GM13976 (cell line): ENCODE data around the gene IRF9.

Source experiments
- DNase-seq: peaks from one replicate; pipeline ENCODE4 v3.0.0; 2012; ENCODE audit warnings: low spot score
- CTCF ChIP-seq: IDR thresholded peaks from 2 replicates; pipeline ENCODE4 v1.5.1; 2012; ENCODE audit warnings: borderline replicate concordance, mild to moderate bottlenecking; ENCODE audit not compliant: insufficient read depth; ENCODE audit errors: extremely low read depth, missing control alignments, control extremely low read depth
- in situ Hi-C: fragments of 300-500 bp; cut with MboI; formaldehyde crosslinking; loops from one replicate; pipeline ENCODE4 v1.12.0; 2022; ENCODE audit warnings: low sequenced_read_pairs, mixed read lengths, inconsistent platforms; ENCODE audit not compliant: unreplicated experiment

Gene IRF9

GRCh38 chr14:24176599-24176998 lies 15.5 kb downstream of the IRF9 start:
- no peak for TF ChIP-seq CTCF
- in situ Hi-C loops: no loop called here
- no peak for DNase-seq

DNA sequence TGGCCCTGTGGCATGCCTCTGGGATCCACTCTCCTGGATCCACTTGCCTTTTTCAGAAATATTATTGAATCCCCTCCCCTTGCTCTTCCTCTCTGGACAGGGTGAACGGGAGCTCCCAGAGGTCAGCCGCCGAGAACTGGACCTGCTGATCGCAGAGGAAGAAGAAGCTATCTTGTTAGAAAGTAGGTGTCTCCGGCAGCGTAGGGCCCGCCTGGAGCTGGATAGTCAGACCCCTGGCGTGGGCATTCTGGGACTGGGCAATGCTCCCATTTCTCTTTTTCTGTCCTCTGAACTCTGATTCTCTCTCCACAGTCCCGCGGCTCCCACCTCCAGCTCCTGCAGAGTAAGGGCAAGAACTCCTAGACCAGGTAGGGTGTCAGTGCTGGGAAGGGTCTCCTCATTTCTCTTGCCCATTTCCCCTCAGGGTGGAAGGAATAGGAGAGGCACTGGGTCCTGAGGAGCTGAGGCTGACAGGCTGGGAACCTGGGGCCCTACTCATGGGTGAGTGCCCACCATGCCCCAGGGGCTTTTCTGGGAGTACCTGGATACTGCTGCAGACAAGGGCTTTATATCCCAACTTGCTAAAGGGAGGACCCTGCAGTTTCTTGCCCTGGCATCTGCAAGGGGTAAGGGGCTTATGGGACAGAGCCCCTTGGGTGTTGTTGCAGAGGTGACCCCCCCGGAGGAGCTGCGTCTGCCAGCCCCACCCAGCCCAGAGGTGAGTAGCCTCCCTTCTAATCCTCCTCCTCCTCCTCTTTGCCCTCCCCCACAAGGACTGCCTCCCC lies 16.2 kb downstream of the IRF9 start:
- TF ChIP-seq CTCF: no peak
- DNase-seq: no peak
- in situ Hi-C loops: no loop called here

- in situ Hi-C loops: no loop called here
- no peak for TF ChIP-seq CTCF
- no peak for DNase-seq
Measured at GRCh38 chr14:24177891-24178290, 16.8 kb downstream of the IRF9 start.

GRCh38 chr14:24178399-24179178 lies 17.5 kb downstream of the IRF9 start:
- no peak for DNase-seq
- in situ Hi-C loops: no loop called here
- TF ChIP-seq CTCF: no peak

DNA sequence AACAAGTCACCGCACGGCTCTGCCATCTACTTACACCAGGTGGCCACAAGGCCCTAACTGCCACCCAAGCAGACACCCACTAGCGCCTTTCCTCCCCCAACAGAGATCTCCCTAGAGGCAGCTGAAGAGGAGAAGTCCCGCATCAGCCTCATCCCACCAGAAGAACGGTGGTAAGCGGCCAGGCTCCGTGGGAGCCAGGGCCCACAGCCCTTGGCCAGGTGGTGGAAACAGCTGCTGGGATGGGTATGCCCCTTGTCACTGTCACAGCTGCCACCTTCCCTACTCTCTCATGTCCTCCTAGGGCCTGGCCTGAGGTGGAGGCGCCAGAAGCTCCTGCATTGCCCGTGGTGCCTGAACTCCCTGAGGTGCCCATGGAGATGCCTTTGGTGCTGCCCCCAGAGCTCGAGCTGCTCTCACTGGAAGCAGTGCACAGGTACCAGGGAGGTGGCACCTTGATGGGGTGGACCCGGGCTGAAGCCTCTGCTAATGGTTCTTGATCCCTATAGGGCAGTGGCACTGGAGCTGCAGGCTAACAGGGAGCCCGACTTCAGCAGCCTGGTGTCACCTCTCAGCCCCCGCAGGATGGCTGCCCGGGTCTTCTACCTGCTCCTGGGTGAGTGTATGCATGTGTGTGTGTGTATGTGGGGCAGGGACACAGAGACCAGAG lies 18.4 kb downstream of the IRF9 start:
- no peak for TF ChIP-seq CTCF
- in situ Hi-C loops: no loop called here
- DNase-seq: no peak

DNA sequence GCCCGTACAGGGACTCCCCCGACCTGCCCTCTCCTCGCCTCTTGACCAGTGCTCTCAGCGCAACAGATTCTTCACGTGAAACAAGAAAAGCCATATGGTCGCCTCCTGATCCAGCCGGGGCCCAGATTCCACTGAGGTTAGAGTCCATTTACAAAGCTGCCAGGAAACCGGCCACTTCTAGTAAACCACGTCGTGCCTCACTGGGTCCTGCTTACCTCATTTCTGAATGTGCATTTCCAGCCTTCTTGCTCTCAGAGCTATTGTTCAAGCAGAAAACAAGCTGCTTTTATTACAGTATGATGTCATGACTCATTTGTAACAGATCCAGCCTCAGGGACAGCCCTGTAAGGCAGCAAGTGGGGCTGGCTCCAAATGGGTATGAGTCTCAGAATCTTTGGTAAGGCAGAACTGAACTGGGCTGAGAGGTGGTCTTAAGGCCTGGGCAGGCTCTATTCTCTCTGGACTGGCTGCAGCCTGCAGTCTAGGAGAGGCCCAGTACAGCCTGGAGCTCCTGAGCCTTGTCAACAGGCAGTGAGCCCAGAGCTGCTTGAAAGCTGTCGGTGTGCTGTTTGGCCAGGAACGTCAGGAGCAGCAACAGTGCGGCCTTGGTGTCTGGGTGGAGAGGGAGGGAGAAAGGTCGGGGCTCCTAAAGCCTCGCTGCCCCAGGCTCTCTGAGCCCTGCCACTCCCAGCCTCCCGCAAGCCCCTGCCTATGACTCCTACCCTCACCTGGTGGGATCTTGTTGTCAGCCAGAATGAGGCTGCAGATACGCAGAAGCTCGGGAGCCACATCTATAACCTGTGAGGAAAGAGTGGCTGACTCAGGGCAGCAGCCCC lies 19.1 kb downstream of the IRF9 start:
- in situ Hi-C loops: no loop called here
- TF ChIP-seq CTCF: no peak
- no peak for DNase-seq
